NCI-H2196 treated with DMSO at 0.1 percent for 48 hours (cell line): ENCODE measurements around the gene GRID2.
"Not testable (repeated sequence)": the region's sequence is repeated elsewhere in the genome, so short reads cannot be mapped to it uniquely, and the experiment has no call there.

Experiments
- DNase-seq: peaks from one replicate; lab custom pipeline; 2025; ENCODE audit not compliant: unreplicated experiment; lab: John Stamatoyannopoulos, UW

GRID2 gene

GRCh38 chr4:93299118-93299517, 995.4 kb downstream of the GRID2 start:
- no peak for DNase-seq

DNA sequence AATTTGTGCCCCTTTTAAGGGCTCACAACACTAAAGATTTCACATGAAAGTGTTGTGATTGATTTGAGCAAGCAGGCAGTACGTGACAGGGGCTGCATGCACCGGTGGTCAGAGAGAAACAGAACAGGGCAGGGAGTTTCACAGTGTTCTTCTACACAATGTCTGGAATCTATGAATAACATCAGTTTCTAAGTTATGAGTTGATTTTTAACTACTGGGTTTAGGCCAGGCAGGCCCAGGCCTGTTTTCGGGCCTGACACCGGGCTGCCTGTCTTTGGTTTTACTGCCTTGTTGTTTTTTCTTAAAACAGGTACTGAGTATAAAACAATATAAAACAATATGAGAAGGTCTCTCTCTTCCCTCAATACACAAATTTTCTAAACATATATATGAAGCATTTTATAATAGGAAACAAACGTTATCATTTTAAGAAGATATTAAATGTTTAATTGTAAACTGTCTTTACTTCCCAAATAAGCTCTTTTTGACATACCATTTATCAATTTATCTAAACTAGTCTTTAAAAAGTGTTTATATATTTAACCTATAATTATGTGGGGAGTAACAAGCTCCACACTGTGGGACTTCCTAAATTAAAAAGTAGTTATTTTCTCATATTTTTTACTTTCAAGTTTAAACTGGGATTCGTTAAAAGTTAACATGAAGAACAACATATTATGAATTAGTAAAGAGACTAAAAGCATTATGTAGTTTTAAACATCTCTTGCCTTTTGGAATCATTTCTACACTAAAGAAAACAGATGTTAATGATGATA, 997.2 kb downstream of the GRID2 start:
- DNase-seq: not testable (repeated sequence)

DNA sequence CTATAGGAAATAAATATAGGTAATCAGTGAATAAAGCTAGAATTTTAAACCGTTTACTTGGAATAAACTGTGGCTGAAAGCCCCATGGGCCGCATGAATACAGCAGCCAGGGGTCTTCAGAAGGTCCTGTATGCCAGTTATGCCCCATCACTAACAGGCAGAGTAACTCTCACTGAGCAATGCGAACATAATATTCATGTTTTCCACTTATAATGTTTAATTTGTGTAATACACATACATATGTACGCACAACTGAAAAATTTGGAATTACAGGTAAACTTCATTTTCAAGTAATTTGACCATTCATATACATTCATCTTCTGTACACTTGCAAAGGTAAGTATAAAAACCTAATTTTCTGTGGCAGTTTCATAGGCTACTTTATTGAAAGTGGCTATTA, 998.5 kb downstream of the GRID2 start:
- DNase-seq: no peak

DNA sequence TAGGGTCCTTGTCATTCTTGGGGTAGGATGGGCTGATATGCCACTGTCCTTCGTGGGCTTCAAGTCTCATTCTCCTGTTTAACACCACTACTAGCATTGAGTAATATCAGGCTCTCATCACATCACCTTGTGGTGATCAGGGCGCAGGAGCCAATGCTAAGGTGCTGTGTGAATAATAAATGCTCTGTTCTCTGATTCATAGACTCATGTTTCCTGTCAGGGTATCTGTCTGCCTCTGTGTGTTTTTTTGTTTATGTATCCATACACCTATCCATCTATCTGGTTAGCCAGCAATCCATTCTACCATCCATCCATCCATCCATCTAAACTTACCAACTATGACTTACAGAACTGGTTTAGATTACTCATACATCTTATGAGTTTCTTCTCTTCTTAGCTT, 999.7 kb downstream of the GRID2 start:
- no peak for DNase-seq

DNA sequence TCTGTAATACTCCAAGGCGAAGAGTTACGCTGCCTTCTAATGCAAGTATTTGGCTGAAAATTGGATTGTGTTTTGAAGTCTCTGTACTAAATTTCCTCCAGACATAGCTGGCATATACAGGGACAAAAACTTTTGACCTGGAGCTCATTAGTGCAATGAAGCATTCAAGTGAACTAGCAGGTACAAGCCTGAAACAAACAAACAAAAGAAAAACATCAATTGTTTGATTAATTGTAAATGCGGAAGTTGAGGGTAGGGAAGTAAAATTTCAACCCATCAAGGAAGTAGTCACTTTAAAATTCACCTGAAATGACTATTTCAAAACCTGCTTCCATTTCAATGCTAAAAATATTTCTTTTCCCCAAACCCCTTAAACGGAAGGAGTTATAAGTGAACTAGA, 1008.5 kb downstream of the GRID2 start:
- DNase-seq: no peak

DNA sequence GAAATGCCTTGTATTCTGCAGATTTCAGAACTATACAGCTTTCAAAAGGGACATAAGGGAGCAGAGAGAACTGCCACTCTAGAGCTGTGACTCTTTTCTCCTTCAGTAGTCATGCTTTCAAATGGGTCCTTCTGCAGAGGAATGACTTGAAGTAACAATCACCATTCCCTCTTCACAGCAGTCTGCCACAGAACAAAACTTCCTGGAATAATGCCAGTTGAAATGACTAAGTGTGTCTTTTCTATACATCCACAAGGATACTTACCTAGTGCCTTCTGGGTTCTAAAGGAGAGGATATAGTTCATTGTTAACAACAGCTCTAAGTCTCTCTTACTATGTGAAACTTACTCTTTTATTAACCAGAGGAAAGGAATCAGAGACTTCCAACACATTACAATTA, 1009.4 kb downstream of the GRID2 start:
- no peak for DNase-seq

DNA sequence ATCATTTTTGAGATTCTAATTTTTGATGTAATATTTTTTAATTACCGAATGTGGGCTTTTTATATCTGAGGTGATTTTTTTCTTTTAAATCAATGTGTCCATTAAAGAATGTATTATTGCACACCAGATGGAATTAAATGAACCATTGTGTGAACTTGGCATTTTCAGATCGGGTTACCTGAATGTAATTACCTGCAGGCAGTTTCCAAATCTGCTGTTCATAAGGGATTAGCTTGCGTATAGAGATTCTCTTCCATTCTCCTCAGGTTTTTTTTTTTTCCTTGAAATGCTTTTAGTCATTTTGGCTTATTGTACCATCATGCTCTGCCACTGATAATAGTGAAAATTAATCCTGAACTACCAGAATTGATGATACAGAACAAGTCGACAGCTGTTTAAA, 1013.3 kb downstream of the GRID2 start:
- DNase-seq: no peak

DNA sequence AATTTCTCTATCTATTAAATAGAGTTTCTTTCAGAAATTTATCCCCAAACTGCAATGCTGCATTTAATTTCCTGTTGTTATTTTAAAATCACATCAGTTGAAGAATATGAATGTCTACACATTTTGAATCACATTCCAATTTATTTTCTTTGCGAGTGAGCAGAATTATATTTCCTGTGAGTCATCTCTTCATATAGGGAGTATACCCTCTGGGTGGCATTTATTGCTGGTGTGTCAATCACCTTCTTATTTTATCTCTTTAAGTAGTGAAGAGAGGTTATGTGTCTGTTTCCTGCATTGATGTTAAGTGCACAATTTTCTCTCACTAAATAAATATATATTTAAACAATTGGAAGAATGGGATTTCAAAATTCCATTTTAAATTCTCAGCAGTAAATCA, 1013.8 kb downstream of the GRID2 start:
- DNase-seq: no peak

- no peak for DNase-seq
Observed at GRCh38 chr4:93319041-93319440, 1015.3 kb downstream of the GRID2 start.

- no peak for DNase-seq
Observed at GRCh38 chr4:93320356-93320755, 1016.6 kb downstream of the GRID2 start.

GRCh38 chr4:93327346-93327745, 1023.6 kb downstream of the GRID2 start:
- DNase-seq: no peak

GRCh38 chr4:93334003-93334402, 1030.2 kb downstream of the GRID2 start:
- no peak for DNase-seq

- DNase-seq: no peak
Observed at GRCh38 chr4:93337196-93337595, 1033.4 kb downstream of the GRID2 start.

DNA sequence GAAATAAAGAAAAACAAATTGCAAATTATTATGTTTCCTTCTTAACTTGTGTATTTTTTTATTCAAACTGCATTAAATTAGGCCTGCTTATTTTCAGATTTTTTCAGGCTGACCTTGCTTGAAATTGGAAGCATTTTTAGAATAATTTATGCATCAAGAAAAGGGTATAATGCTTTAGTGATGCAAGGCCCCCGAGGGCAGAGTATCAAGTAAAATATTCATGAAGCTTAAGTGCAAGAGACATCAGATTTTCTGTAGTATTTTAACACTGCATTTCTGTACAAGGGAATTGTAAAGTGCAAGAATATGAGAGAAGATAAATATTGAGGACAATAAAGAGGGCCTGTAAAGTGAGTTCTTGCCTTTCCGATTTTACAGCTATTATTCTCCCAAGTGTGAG, 1039.0 kb downstream of the GRID2 start:
- DNase-seq: no peak

GRCh38 chr4:93346840-93347239, 1043.1 kb downstream of the GRID2 start:
- no peak for DNase-seq

- DNase-seq: no peak
Observed at GRCh38 chr4:93348896-93349295, 1045.1 kb downstream of the GRID2 start.

DNA sequence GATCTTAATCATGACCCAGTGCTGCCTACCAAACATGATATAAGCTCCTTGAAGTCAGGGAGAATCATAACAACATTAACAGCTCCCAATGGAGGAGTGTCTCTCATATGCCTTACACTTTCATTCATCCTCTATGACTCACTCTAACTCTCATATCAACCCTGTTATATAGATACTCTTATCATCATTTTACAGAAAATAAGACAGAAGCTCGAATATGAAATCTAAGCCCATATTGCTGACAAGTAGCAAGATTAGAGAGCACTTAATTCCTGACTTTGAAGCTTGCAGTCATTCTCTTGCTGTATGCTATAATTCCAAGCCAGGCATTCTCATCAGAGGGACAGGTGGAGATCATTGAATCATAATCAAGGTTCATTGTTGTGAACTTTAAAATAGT, 1048.1 kb downstream of the GRID2 start:
- DNase-seq: no peak

DNA sequence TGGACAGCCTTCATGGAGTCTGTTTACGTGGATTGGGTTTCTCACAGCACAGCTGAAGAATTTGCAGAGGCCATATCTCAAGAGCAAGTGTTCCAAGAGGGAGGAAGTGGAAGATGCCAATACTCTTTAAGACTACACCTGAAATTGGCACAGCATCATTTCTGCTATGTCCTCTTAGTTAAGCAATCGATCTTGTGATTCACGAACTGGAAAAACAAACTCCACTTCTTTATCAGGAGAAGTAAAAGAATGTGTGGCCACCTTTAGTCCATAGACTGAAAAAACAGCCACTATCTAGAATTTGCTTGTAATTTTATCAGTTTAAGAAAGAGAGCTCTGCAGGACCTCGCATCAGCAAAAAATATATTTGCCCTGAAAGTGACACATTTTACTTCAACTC, 1051.6 kb downstream of the GRID2 start:
- DNase-seq: no peak

GRCh38 chr4:93359586-93359985, 1055.8 kb downstream of the GRID2 start:
- no peak for DNase-seq

DNA sequence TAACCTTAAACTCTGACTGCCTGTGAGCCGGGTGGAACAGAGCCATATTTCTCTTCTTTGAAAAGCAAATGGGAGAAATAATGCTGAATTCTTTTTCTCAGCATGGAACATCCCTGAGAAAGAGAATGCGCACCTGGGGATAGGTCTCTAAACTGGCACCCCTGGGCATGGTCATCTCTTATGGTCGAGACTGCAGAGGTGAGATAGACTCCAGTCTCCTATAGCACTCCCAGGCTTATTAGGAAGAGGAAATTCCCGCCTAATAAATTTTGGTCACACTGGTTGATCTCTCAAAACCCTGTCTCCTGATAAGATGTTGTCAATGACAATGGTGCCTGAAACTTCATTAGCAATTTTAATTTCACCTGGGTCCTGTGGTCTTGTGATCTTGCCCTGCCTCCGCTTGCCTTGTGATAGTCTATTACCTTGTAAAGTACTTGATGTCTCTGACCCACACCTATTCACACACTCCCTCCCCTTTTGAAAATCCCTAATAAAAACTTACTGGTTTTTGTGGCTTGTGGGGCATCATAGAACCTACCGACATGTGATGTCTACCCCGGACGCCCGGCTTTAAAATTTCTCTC, 1062.5 kb downstream of the GRID2 start:
- not testable (repeated sequence) for DNase-seq

DNA sequence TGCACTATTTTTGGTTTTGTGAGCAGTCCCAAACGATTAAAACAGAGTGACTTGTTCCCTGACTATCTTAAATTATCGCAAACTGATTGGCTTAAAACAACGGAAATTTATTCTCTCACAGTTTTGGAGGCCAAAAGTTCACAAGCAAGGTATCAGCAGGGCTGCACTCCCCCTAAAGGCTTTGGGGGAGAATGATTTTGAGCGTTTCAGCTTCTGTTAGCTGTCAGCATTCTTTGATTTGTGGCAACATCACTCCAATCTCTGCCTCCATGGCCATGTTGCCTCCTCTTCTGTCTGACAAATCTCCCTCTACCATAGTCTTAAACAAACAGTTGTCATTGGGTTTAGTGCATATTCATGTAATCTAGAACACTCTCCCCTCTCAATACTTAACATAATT, 1065.2 kb downstream of the GRID2 start:
- no peak for DNase-seq

- no peak for DNase-seq
Observed at GRCh38 chr4:93370256-93370655, 1066.5 kb downstream of the GRID2 start.
